HepG2 (cell line): ENCODE results near the gene SLIT3. TPM values are rescaled to one million over a fixed set of nuclear protein-coding genes. Genes with fewer than 3 reads are reported as not detected.

Source experiments
- ATAC-seq: fragments of 200-7000 bp; cut with Tn5 transposase; 3 replicates; pipeline ENCODE4 v1.9.1; 2020; ENCODE audit warnings: mild to moderate bottlenecking, moderate library complexity
- BruUV-seq: library from RNA; stranded (reverse); fragments of 400-500 nt; replicated peaks from 2 replicates; lab custom pipeline; 2021; lab: Mats Ljungman, UMichigan
- CTCF ChIA-PET: fragments of 300-600 bp; formaldehyde crosslinking; extraction: SDS; loops from one replicate; lab custom pipeline; 2021; ENCODE audit warnings: low total read pairs, inconsistent platforms, low intra/inter-chr PET ratio; lab: Yijun Ruan, JAX
- POLR2A ChIA-PET: fragments of 350-600 bp; sonication (Branson Sonifier 250); formaldehyde crosslinking; loops from one replicate; lab custom pipeline; 2020; ENCODE audit warnings: antibody characterized with exemption, inconsistent platforms; lab: Yijun Ruan, JAX
- DNase-seq: peaks from one replicate; pipeline ENCODE4 v3.0.0-alpha.2; 2015; ENCODE audit warnings: low spot score
- FAIRE-seq: peaks from 3 replicates; lab custom pipeline; 2011; peaks lifted over from hg19 to GRCh38; lab: Jason Lieb, UNC
- H2AFZ ChIP-seq: one replicate; pipeline ENCODE4 v1.6.1; 2011; ENCODE audit warnings: low read length, inconsistent platforms
- H3K27ac ChIP-seq: fragments of 300-600 bp; 3 replicates; pipeline ENCODE4 v1.8.0; 2011; ENCODE audit warnings: mixed run types, mild to moderate bottlenecking, mixed read lengths, low read length, inconsistent platforms; ENCODE audit not compliant: insufficient read depth; ENCODE audit errors: extremely low read length
- H3K27me3 ChIP-seq, 2 experiments: fragments of 200-600 bp in 1 of 2; 2 replicates in 1 of 2; 3 replicates in 1 of 2; pipeline versions ENCODE4 v1.6.0 to v1.8.0; 2011; ENCODE audit warnings: low read length in 2 of 2, mild to moderate bottlenecking in 2 of 2, moderate library complexity in 2 of 2, inconsistent platforms in 1 of 2; ENCODE audit not compliant: insufficient read depth in 2 of 2, control insufficient read depth in 1 of 2
- H3K36me3 ChIP-seq, 2 experiments: fragments of 200-600 bp in 1 of 2; replicated peaks in 1 of 2; 2 replicates in 1 of 2; 3 replicates in 1 of 2; pipeline versions ENCODE4 v1.5.1 to v1.8.0; 2011; ENCODE audit warnings: low read length in 2 of 2, inconsistent platforms in 1 of 2; ENCODE audit not compliant: insufficient read depth in 2 of 2, control insufficient read depth in 1 of 2
- H3K4me1 ChIP-seq: 2 replicates; pipeline ENCODE4 v1.5.1; 2012; ENCODE audit warnings: low read length, inconsistent platforms; ENCODE audit not compliant: insufficient read depth
- H3K4me2 ChIP-seq: 2 replicates; pipeline ENCODE4 v1.6.0; 2011; ENCODE audit warnings: low read depth, low read length, inconsistent platforms
- H3K4me3 ChIP-seq, 3 experiments: fragments of 200-600 bp in 1 of 3; sonication (generic), shearing (Covaris generic) in 1 of 3; replicated peaks in 1 of 3; 2 replicates each; pipeline ENCODE4 v1.5.1; 2011 to 2016; ENCODE audit warnings: low read length in 3 of 3, inconsistent platforms in 2 of 3, low read depth in 2 of 3, mild to moderate bottlenecking in 2 of 3, control low read depth in 1 of 3, mixed read lengths in 1 of 3; ENCODE audit not compliant: insufficient read depth in 1 of 3
- H3K79me2 ChIP-seq: one replicate; pipeline ENCODE4 v1.6.1; 2011; ENCODE audit warnings: low read length, inconsistent platforms; ENCODE audit not compliant: insufficient read depth
- H3K9ac ChIP-seq: 2 replicates; pipeline ENCODE4 v1.6.0; 2011; ENCODE audit warnings: mild to moderate bottlenecking, low read depth, low read length, inconsistent platforms; ENCODE audit not compliant: insufficient read depth
- H3K9me3 ChIP-seq: 2 replicates; pipeline ENCODE4 v1.5.1; 2012; ENCODE audit warnings: mild to moderate bottlenecking, low read length
- H4K20me1 ChIP-seq: 2 replicates; pipeline ENCODE4 v1.6.0; 2011; ENCODE audit warnings: inconsistent platforms, mild to moderate bottlenecking, low read length, moderate library complexity; ENCODE audit not compliant: insufficient read depth
- AGO1 ChIP-seq: fragments of 200-400 bp; formaldehyde crosslinking; IDR thresholded peaks from 2 replicates; pipeline ENCODE4 v1.6.1; 2017; ENCODE audit warnings: mild to moderate bottlenecking, low read depth, low read length, moderate library complexity; ENCODE audit not compliant: poor library complexity, severe bottlenecking
- NFKBIZ ChIP-seq: IDR thresholded peaks from 2 replicates; pipeline ENCODE4 v1.6.1; 2018; ENCODE audit warnings: missing genetic modification reagents, missing compliant biosample characterization
- PHF5A ChIP-seq: IDR thresholded peaks from one replicate; pipeline ENCODE4 v1.6.1; 2018; ENCODE audit warnings: low read depth, missing genetic modification reagents; ENCODE audit not compliant: unreplicated experiment
- RELA ChIP-seq: sonication (generic); formaldehyde crosslinking; IDR thresholded peaks from 2 replicates; pipeline ENCODE4 v1.4.0; 2020; ENCODE audit warnings: missing genetic modification reagents
- ZNF558 ChIP-seq: sonication (generic); formaldehyde crosslinking; IDR thresholded peaks from 2 replicates; pipeline ENCODE4 v1.9.0; 2022; ENCODE audit warnings: mild to moderate bottlenecking, missing genetic modification reagents, borderline replicate concordance
- ZNF672 ChIP-seq: sonication (generic); formaldehyde crosslinking; IDR thresholded peaks from 2 replicates; pipeline ENCODE4 v1.8.1; 2022; ENCODE audit warnings: missing genetic modification reagents
- WGBS: methylation state at CpG from one replicate; pipeline ENCODE4 v1.1.6; 2017; ENCODE audit warnings: low lambda C conversion rate; 5-methylcytosine and 5-hydroxymethylcytosine counted together
- in situ Hi-C: cut with HindIII; loops from 2 replicates; pipeline ENCODE4 v1.10.0; 2017; ENCODE audit warnings: low pct_unique_long_range_greater_than_20kb; ENCODE audit not compliant: extremely low pct_ligation_motif_present
- intact Hi-C: fragments of 100-400 bp; cut with micrococcal nuclease; formaldehyde crosslinking; loops from one replicate; pipeline ENCODE4 v1.10.0; 2022; ENCODE audit not compliant: unreplicated experiment
- polyA plus RNA-seq, 8 experiments: library from polyadenylated mRNA; depleted of rRNA in 3 of 8; stranded (reverse) in 7 of 8; unstranded in 1 of 8; fragments of >200 nt; fragmentation: Illumina TruSeq in 4 of 8; extraction: Trizol in 4 of 8; gene quantifications; 2 replicates each; pipeline versions ENCODE4 v1.2.1 to v1.2.3, GENCODE V29; 2011 to 2016; ENCODE audit warnings: low read depth in 4 of 8, missing spikeins in 1 of 8, mixed read lengths in 1 of 8; ENCODE audit not compliant: insufficient read depth in 1 of 8
- total RNA-seq, 5 experiments: library from RNA; depleted of rRNA; stranded (reverse); fragments of >200 nt; fragmentation: Illumina TruSeq; extraction: Trizol; gene quantifications; 2 replicates each; pipeline ENCODE4 v1.2.3, GENCODE V29; 2016; ENCODE audit warnings: low read depth in 1 of 5
- TF ChIP-seq, protein P1 (sequence below): fragments of 450-650 bp; IDR thresholded peaks from 2 replicates; pipeline ENCODE4 v1.6.1; 2017
- TF ChIP-seq, protein P2 (sequence below): sonication (generic); formaldehyde crosslinking; IDR thresholded peaks from 2 replicates; pipeline ENCODE4 v1.8.0; 2022; ENCODE audit warnings: mild to moderate bottlenecking, missing genetic modification reagents, borderline replicate concordance

SLIT3 gene
- total and polyA plus RNA-seq, 2 of the 13 experiments (the other 11 are each of a cell fraction or from before 2014, with no cell fraction given), result not detected

DNA sequence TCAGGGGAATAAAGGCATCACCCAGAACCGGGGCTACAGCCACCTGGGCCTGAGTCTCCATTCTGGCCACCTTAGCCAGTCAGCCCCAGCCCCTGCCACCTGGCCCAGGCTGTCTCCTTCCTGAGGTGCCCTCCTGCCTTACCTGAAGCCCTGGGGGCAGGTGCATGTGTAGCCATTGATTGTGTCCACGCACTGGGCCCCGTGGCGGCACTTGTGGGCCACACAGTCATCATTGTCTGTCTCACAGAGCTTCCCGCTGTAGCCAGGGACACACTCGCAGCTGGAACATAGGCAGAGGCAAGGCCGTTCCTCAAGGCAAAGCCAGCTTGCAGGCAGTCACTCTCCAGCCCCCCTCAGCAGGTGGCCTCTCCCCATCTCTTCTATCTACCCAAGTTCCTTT lies 614.1 kb downstream of the SLIT3 start:
- Histone ChIP-seq H3K9ac (no peak overlapping the region), H4K20me1 (no peaks in the 10 kb centered on the region), H3K36me3 (no peaks in the 10 kb centered on the region), H3K27ac (no peak overlapping the region), H3K9me3 (no peaks in the 10 kb centered on the region), H3K27me3 (peaks cover 1 to 20% of the 10 kb centered on the region in 2 experiments; a peak in 3 of 5 replicates), H3K4me1 (peaks cover 5% of the 10 kb centered on the region), H3K4me3 (no peak overlapping the region), H2AFZ (no peak overlapping the region), H3K4me2 (no peak overlapping the region), H3K79me2 (no peaks in the 10 kb centered on the region)
- DNase-seq, result no peak
- CTCF ChIA-PET, result no interaction called here
- POLR2A ChIA-PET, result no interaction called here
- no peak for FAIRE-seq
- in situ Hi-C loops (loop anchor here (25.0 kb wide), 2 partner anchors 425 to 900 kb away; partner anchors contain the start of gene SPDL1), intact Hi-C loops (no loop called here)
- no TSS peak for BruUV-seq
- TF ChIP-seq NFKBIZ (no peak), RELA (CRISPR knock-in tag) (no peak), ZNF558 (no peak), ZNF672 (CRISPR knock-in tag) (no peak), AGO1 (no peak), PHF5A (no peak)
- TF ChIP-seq, protein P1, sequence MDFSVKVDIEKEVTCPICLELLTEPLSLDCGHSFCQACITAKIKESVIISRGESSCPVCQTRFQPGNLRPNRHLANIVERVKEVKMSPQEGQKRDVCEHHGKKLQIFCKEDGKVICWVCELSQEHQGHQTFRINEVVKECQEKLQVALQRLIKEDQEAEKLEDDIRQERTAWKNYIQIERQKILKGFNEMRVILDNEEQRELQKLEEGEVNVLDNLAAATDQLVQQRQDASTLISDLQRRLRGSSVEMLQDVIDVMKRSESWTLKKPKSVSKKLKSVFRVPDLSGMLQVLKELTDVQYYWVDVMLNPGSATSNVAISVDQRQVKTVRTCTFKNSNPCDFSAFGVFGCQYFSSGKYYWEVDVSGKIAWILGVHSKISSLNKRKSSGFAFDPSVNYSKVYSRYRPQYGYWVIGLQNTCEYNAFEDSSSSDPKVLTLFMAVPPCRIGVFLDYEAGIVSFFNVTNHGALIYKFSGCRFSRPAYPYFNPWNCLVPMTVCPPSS, result no peak
- TF ChIP-seq, protein P2, sequence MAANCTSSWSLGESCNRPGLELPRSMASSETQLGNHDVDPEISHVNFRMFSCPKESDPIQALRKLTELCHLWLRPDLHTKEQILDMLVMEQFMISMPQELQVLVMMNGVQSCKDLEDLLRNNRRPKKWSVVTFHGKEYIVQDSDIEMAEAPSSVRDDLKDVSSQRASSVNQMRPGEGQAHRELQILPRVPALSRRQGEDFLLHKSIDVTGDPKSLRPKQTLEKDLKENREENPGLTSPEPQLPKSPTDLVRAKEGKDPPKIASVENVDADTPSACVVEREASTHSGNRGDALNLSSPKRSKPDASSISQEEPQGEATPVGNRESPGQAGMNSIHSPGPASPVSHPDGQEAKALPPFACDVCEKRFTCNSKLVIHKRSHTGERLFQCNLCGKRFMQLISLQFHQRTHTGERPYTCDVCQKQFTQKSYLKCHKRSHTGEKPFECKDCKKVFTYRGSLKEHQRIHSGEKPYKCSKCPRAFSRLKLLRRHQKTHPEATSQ (CRISPR knock-in tag), result no peak
- ATAC-seq, result no peak
- WGBS, result 20% methylated on average over 1 of the region's 7 CpGs
